Ovary (tissue), 9 donors: ENCODE results near the gene COL11A2. TPM values are rescaled to one million over a fixed set of nuclear protein-coding genes. Genes with fewer than 3 reads are reported as not detected.

ENCODE experiments used
- DNase-seq, 5 donors: peaks; one replicate each; pipeline ENCODE4 v3.0.0-alpha.2; 2019 to 2020
- H3K27ac ChIP-seq, 2 donors: fragments of 200-600 bp; one replicate each; pipeline versions ENCODE4 v1.5.1 to v1.8.0; 2019 to 2022
- H3K27me3 ChIP-seq: fragments of 200-600 bp; one replicate; pipeline ENCODE4 v1.8.0; 2022
- H3K36me3 ChIP-seq: fragments of 200-600 bp; sonication (generic); one replicate; pipeline ENCODE4 v1.5.1; 2019
- H3K4me1 ChIP-seq: one replicate; pipeline ENCODE4 v1.8.1; 2013; ENCODE audit warnings: mild to moderate bottlenecking, moderate library complexity; ENCODE audit not compliant: insufficient read depth
- H3K4me3 ChIP-seq: fragments of 200-600 bp; sonication (generic); one replicate; pipeline ENCODE4 v1.5.1; 2017
- H3K9me3 ChIP-seq, 2 donors: fragments of 200-600 bp in 1 of 2; sonication (generic) in 1 of 2; one replicate each; pipeline versions ENCODE4 v1.5.1 to v1.8.1; 2013 to 2019; ENCODE audit warnings: mild to moderate bottlenecking in 1 of 2, moderate library complexity in 1 of 2
- CTCF ChIP-seq, 3 donors: fragments of 450-650 bp in 2 of 3; fragments of 200-600 bp in 1 of 3; IDR thresholded peaks; one replicate each; pipeline versions ENCODE4 v1.5.1 to v1.8.0; 2016 to 2022; ENCODE audit warnings: antibody characterized with exemption in 3 of 3, mild to moderate bottlenecking in 1 of 3
- EP300 ChIP-seq: sonication (generic); formaldehyde crosslinking; IDR thresholded peaks from one replicate; pipeline ENCODE4 v1.6.1; 2017; ENCODE audit warnings: antibody characterized with exemption
- POLR2A ChIP-seq: fragments of 450-650 bp; IDR thresholded peaks from one replicate; pipeline ENCODE4 v1.6.1; 2017; ENCODE audit warnings: antibody characterized with exemption, mild to moderate bottlenecking, moderate library complexity
- WGBS, 3 donors: extraction: QIAGEN DNeasy Blood & Tissue Kit in 1 of 3; methylation state at CpG; one replicate each; pipeline versions ENCODE4 v1.1.5 to v1.1.7; 2013 to 2017; 5-methylcytosine and 5-hydroxymethylcytosine counted together
- intact Hi-C, 4 donors: fragments of 100-400 bp; cut with DNase I; formaldehyde crosslinking; loops; one replicate each; pipeline versions ENCODE4 v1.11.0 to v1.15.1; 2022 to 2023
- polyA plus RNA-seq, 2 donors: library from polyadenylated mRNA; stranded (reverse); fragments of 200-250 nt in 1 of 2; fragments of 350-450 nt in 1 of 2; fragmentation: Illumina TruSeq in 1 of 2; extraction: RNeasy Lipid Tissue Mini Kit (QIAGEN cat#74804) in 1 of 2; gene quantifications; one replicate each; pipeline ENCODE4 v1.2.3, GENCODE V29; 2013 to 2014
- total RNA-seq, 7 donors: library from RNA; depleted of rRNA in 2 of 7; stranded (reverse); fragments of >200 nt in 2 of 7; fragmentation: NEBNext Ultra II Directional in 3 of 7; extraction: Animal tissue kit (Norgen Biotek cat#: 25700) in 3 of 7; gene quantifications; one replicate each; pipeline versions ENCODE4 v1.1.0 to v1.2.4, GENCODE V29; 2016 to 2023
- donor health status: DM: no; HTN: no; CAD: no; lungs with moderate emphysema.
- donor health status: DM: no; HTN: no; CAD: no.
- donor health status: Bipolar disorder and iron deficiency.
- donor health status: DM: yes; HTN: yes; CAD: no.
- donor health status: DM: no; HTN: no; CAD: no.
- donor health status: DM: yes; HTN: yes; CAD: no.

COL11A2 gene
- total and polyA plus RNA-seq, 9 donors = 0.52 to 1.2 (median 0.92) TPM

GRCh38 chr6:33174784-33175183, 17.5 kb downstream of the COL11A2 start:
- no peaks in the 10 kb centered on the region for H3K36me3 ChIP-seq
- H3K27ac ChIP-seq = no peak overlapping the region
- H3K4me3 ChIP-seq = no peak overlapping the region
- intact Hi-C loops = no loop called here
- no peaks in the 10 kb centered on the region for H3K27me3 ChIP-seq
- no peaks in the 10 kb centered on the region for H3K4me1 ChIP-seq
- no peaks in the 10 kb centered on the region for H3K9me3 ChIP-seq
- peak in 1 of 5 donors; percentile 10 for DNase-seq
- TF ChIP-seq CTCF (IDR thresholded peaks at IDR 0.05) (no peak), POLR2A (no peak), EP300 (no peak)
- WGBS, 3 donors = 85 to 90% (median 86%) methylated on average over 4 of the region's 4 CpGs

- no peaks in the 10 kb centered on the region for H3K4me1 ChIP-seq
- 56 to 61% (median 59%) methylated on average over 11 of the region's 11 CpGs for WGBS, 3 donors
- no peak for DNase-seq
- no peak for TF ChIP-seq CTCF (IDR thresholded peaks at IDR 0.05)
- TF ChIP-seq EP300 = no peak
- no peak for TF ChIP-seq POLR2A
- no peaks in the 10 kb centered on the region for H3K27me3 ChIP-seq
- intact Hi-C loops = no loop called here
- no peak overlapping the region for H3K4me3 ChIP-seq
- no peaks in the 10 kb centered on the region for H3K9me3 ChIP-seq
- H3K27ac ChIP-seq = no peak overlapping the region
- no peaks in the 10 kb centered on the region for H3K36me3 ChIP-seq
Measured at GRCh38 chr6:33173535-33174180, 18.6 kb downstream of the COL11A2 start.

GRCh38 chr6:33172688-33173534, 19.4 kb downstream of the COL11A2 start:
- no peaks in the 10 kb centered on the region for H3K36me3 ChIP-seq
- no peak for DNase-seq
- no peak overlapping the region for H3K4me3 ChIP-seq
- intact Hi-C loops = no loop called here
- TF ChIP-seq POLR2A (no peak), EP300 (no peak), CTCF (IDR thresholded peaks at IDR 0.05) (no peak)
- H3K27me3 ChIP-seq = no peaks in the 10 kb centered on the region
- WGBS, 3 donors = 71 to 78% (median 76%) methylated on average over 16 of the region's 16 CpGs
- H3K4me1 ChIP-seq = no peaks in the 10 kb centered on the region
- H3K9me3 ChIP-seq = no peaks in the 10 kb centered on the region
- no peak overlapping the region for H3K27ac ChIP-seq

GRCh38 chr6:33171880-33172687, 20.2 kb downstream of the COL11A2 start:
- Histone ChIP-seq H3K4me3 (no peak overlapping the region), H3K27ac (no peak overlapping the region), H3K27me3 (no peaks in the 10 kb centered on the region), H3K9me3 (no peaks in the 10 kb centered on the region), H3K36me3 (no peaks in the 10 kb centered on the region), H3K4me1 (no peaks in the 10 kb centered on the region)
- DNase-seq = peak in 1 of 5 donors; percentile 13
- TF ChIP-seq POLR2A (no peak), CTCF (IDR thresholded peaks at IDR 0.05) (no peak), EP300 (no peak)
- 64 to 72% (median 67%) methylated on average over 8 of the region's 8 CpGs for WGBS, 3 donors
- intact Hi-C loops = no loop called here
